SK-N-SH (cell line): ENCODE data around the gene NCAN. TPM values are rescaled to one million over a fixed set of nuclear protein-coding genes. Genes with fewer than 3 reads are reported as not detected.

Source experiments
- CTCF ChIA-PET: fragments of 300-600, 350-600 bp; formaldehyde crosslinking; extraction: SDS; loops from one replicate; lab custom pipeline; 2021; lab: Yijun Ruan, JAX
- POLR2A ChIA-PET: fragments of 350-600 bp; sonication (Branson Sonifier 250); formaldehyde crosslinking; extraction: SDS; loops from one replicate; lab custom pipeline; 2020; ENCODE audit warnings: antibody characterized with exemption, inconsistent platforms; lab: Yijun Ruan, JAX
- DNase-seq: peaks from one replicate; pipeline ENCODE4 v3.0.0; 2012
- H2AFZ ChIP-seq: fragments of 200-600 bp; sonication (generic); 2 replicates; pipeline ENCODE4 v1.8.1; 2016; ENCODE audit warnings: antibody characterized with exemption, mild to moderate bottlenecking, low read depth
- H3F3A ChIP-seq: fragments of 200-600 bp; sonication (generic); replicated peaks from 2 replicates; pipeline ENCODE3; 2016; ENCODE audit warnings: antibody characterized with exemption, mild to moderate bottlenecking; ENCODE audit not compliant: insufficient read depth
- H3K27ac ChIP-seq, 2 experiments: fragments of 200-500 bp in 1 of 2; fragments of 200-600 bp in 1 of 2; sonication (Bioruptor generic) in 1 of 2; sonication (generic), shearing (Covaris generic) in 1 of 2; 2 replicates each; pipeline versions ENCODE4 v1.5.1 to v1.6.1; 2014 to 2016; ENCODE audit warnings: low read depth in 2 of 2, inconsistent platforms in 1 of 2, low read length in 1 of 2, mild to moderate bottlenecking in 1 of 2, mixed read lengths in 1 of 2
- H3K27me3 ChIP-seq: fragments of 200-600 bp; sonication (generic), shearing (Covaris generic); 2 replicates; pipeline ENCODE4 v1.6.1; 2016; ENCODE audit warnings: mixed run types; ENCODE audit not compliant: insufficient read depth
- H3K36me3 ChIP-seq, 2 experiments: fragments of 200-500 bp in 1 of 2; fragments of 200-600 bp in 1 of 2; sonication (Bioruptor generic) in 1 of 2; sonication (generic) in 1 of 2; replicated peaks in 1 of 2; 2 replicates each; pipeline versions ENCODE3 to v1.5.1; 2014 to 2016; ENCODE audit warnings: low read length in 1 of 2, mild to moderate bottlenecking in 1 of 2; ENCODE audit not compliant: insufficient read depth in 2 of 2, control insufficient read depth in 1 of 2
- H3K4me1 ChIP-seq, 2 experiments: fragments of 200-500 bp in 1 of 2; fragments of 200-600 bp in 1 of 2; sonication (Bioruptor generic) in 1 of 2; sonication (generic), shearing (Covaris generic) in 1 of 2; 2 replicates each; pipeline versions ENCODE4 v1.5.1 to v1.6.1; 2014 to 2016; ENCODE audit warnings: low read depth in 1 of 2, low read length in 1 of 2, mixed run types in 1 of 2; ENCODE audit not compliant: insufficient read depth in 2 of 2, control insufficient read depth in 1 of 2
- H3K4me2 ChIP-seq: fragments of 200-600 bp; sonication (generic), shearing (Covaris generic); 2 replicates; pipeline ENCODE4 v1.6.1; 2017; ENCODE audit warnings: mixed run types
- H3K4me3 ChIP-seq, 2 experiments: fragments of 200-500 bp in 1 of 2; fragments of 200-600 bp in 1 of 2; sonication (Bioruptor generic) in 1 of 2; sonication (generic), shearing (Covaris generic) in 1 of 2; 2 replicates each; pipeline versions ENCODE4 v1.5.1 to v1.8.1; 2014 to 2016; ENCODE audit warnings: low read depth in 2 of 2, inconsistent platforms in 1 of 2, low read length in 1 of 2, mild to moderate bottlenecking in 1 of 2, mixed read lengths in 1 of 2, moderate library complexity in 1 of 2
- H3K79me2 ChIP-seq: fragments of 200-600 bp; sonication (generic); 2 replicates; pipeline ENCODE4 v1.8.1; 2017; ENCODE audit warnings: mild to moderate bottlenecking; ENCODE audit not compliant: insufficient read depth
- H3K9ac ChIP-seq: fragments of 200-600 bp; sonication (generic); 2 replicates; pipeline ENCODE4 v1.6.1; 2017; ENCODE audit warnings: mixed run types
- H3K9me2 ChIP-seq: fragments of 200-600 bp; sonication (generic); 2 replicates; pipeline ENCODE4 v1.6.1; 2017; ENCODE audit warnings: mixed run types
- H3K9me3 ChIP-seq: fragments of 200-600 bp; sonication (generic); 2 replicates; pipeline ENCODE4 v1.6.1; 2017; ENCODE audit warnings: mixed run types, mild to moderate bottlenecking, moderate library complexity
- H4K20me1 ChIP-seq: fragments of 200-600 bp; sonication (generic); 2 replicates; pipeline ENCODE4 v1.6.1; 2017; ENCODE audit warnings: mild to moderate bottlenecking, mixed run types; ENCODE audit not compliant: insufficient read depth
- ELF1 ChIP-seq: IDR thresholded peaks from 2 replicates; pipeline ENCODE4 v1.4.0; 2012
- EP300 ChIP-seq, 2 experiments: IDR thresholded peaks; 2 replicates each; pipeline versions ENCODE4 v1.4.0 to v1.6.1; 2012; ENCODE audit warnings: borderline replicate concordance in 1 of 2, low read depth in 1 of 2, low read length in 1 of 2
- EZH2phosphoT487 ChIP-seq: fragments of 200-600 bp; sonication (generic); IDR thresholded peaks from 2 replicates; pipeline ENCODE4 v1.6.1; 2017; ENCODE audit warnings: low read depth, mixed run types, mild to moderate bottlenecking, antibody characterized with exemption, moderate library complexity, borderline replicate concordance
- FOSL2 ChIP-seq: IDR thresholded peaks from 2 replicates; pipeline ENCODE4 v1.4.0; 2012; ENCODE audit warnings: low read depth, mild to moderate bottlenecking, moderate library complexity, borderline replicate concordance
- FOXJ3 ChIP-seq: sonication (generic); formaldehyde crosslinking; IDR thresholded peaks from 2 replicates; pipeline ENCODE4 v1.5.1; 2020; ENCODE audit warnings: mild to moderate bottlenecking, missing genetic modification reagents
- FOXM1 ChIP-seq: IDR thresholded peaks from 2 replicates; pipeline ENCODE4 v1.4.0; 2012; ENCODE audit warnings: low read depth, mild to moderate bottlenecking
- IRF3 ChIP-seq: fragments of 150-350 bp; IDR thresholded peaks from 2 replicates; pipeline ENCODE4 v1.6.1; 2016; ENCODE audit warnings: mild to moderate bottlenecking, low read depth, low read length
- MXI1 ChIP-seq: IDR thresholded peaks from 2 replicates; pipeline ENCODE4 v1.6.1; 2012; ENCODE audit warnings: mild to moderate bottlenecking, low read depth, low read length, improper control_type of control experiment
- NFIC ChIP-seq: IDR thresholded peaks from 2 replicates; pipeline ENCODE4 v1.4.0; 2012; ENCODE audit warnings: borderline replicate concordance
- RXRA ChIP-seq: IDR thresholded peaks from 2 replicates; pipeline ENCODE4 v1.4.0; 2012; ENCODE audit warnings: low read depth, mild to moderate bottlenecking, borderline replicate concordance
- SIN3A ChIP-seq: IDR thresholded peaks from 2 replicates; pipeline ENCODE4 v1.6.1; 2012; ENCODE audit warnings: low read depth, mild to moderate bottlenecking, low read length, moderate library complexity, borderline replicate concordance
- SMC3 ChIP-seq: IDR thresholded peaks from 2 replicates; pipeline ENCODE4 v1.6.1; 2012; ENCODE audit warnings: low read depth, low read length, improper control_type of control experiment
- TCF12 ChIP-seq: IDR thresholded peaks from 2 replicates; pipeline ENCODE4 v1.4.0; 2012
- TEAD4 ChIP-seq: IDR thresholded peaks from 2 replicates; pipeline ENCODE4 v1.4.0; 2012; ENCODE audit warnings: mild to moderate bottlenecking, borderline replicate concordance; ENCODE audit not compliant: insufficient read depth
- YY1 ChIP-seq: IDR thresholded peaks from 2 replicates; pipeline ENCODE4 v1.4.0; 2012; ENCODE audit warnings: low read depth, mild to moderate bottlenecking
- WGBS: methylation state at CpG from one replicate; pipeline ENCODE4 v1.1.6; 2017; ENCODE audit warnings: low lambda C conversion rate; 5-methylcytosine and 5-hydroxymethylcytosine counted together
- polyA plus RNA-seq, 3 experiments: library from polyadenylated mRNA; depleted of rRNA; stranded (reverse); fragments of >200 nt; gene quantifications; 2 replicates each; pipeline ENCODE4 v1.2.3, GENCODE V29; 2012
- TF ChIP-seq, protein P1 (sequence below): fragments of 200-600 bp; sonication (generic); IDR thresholded peaks from 2 replicates; pipeline ENCODE4 v1.6.1; 2017; ENCODE audit warnings: antibody characterized with exemption, mild to moderate bottlenecking, moderate library complexity
- TF ChIP-seq, protein P2 (sequence below): IDR thresholded peaks from 2 replicates; pipeline ENCODE4 v1.6.1; 2012; ENCODE audit warnings: mild to moderate bottlenecking, low read depth, low read length, moderate library complexity
- TF ChIP-seq, protein P3 (sequence below): IDR thresholded peaks from 2 replicates; pipeline ENCODE4; 2012

NCAN gene
- polyA plus RNA-seq, 1 of the 3 experiments (the other 2 are of a cell fraction): 0.03 TPM

DNA sequence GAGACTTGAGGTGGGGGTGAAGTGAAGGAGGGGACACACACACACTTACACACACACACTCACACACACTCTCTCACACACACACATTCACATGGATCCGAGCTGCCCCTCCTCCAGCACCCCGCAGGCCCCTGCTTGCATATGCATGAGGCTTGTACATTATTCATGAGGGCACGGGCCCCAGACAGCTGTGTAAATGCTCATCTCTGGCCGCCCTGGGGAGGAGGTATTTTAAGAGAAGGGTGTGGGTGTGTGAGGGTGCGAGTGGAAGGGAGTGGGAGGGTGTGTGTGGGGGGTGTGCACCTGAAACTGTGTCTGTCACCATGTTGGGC is 2.4 kb downstream of the NCAN start:
- no peak for DNase-seq
- no peaks in the 10 kb centered on the region for H3K79me2 ChIP-seq
- H3K27me3 ChIP-seq: peaks cover 12% of the 10 kb centered on the region
- CTCF ChIA-PET: interaction anchor here (0.8 kb wide), 1 partner anchor 40 kb away, joined by 3 read pairs; no protein-coding TSS in a partner anchor
- H3K9me2 ChIP-seq: no peaks in the 10 kb centered on the region
- no peak overlapping the region for H3K9ac ChIP-seq
- POLR2A ChIA-PET: no interaction called here
- no peak overlapping the region for H2AFZ ChIP-seq
- no peak overlapping the region for H3K4me2 ChIP-seq
- no peak overlapping the region for H3K4me3 ChIP-seq
- H3K9me3 ChIP-seq: no peaks in the 10 kb centered on the region
- TF ChIP-seq TEAD4 (no peak), ELF1 (no peak), FOXM1 (no peak), FOXJ3 (CRISPR knock-in tag) (no peak), RXRA (no peak), MXI1 (no peak), EP300 (IDR thresholded peaks at IDR 0.05; ENCODE audit: borderline replicate concordance in 1 of 2, low read depth in 1 of 2, low read length in 1 of 2) (no peak), FOSL2 (no peak), IRF3 (no peak), SMC3 (no peak), YY1 (no peak), SIN3A (no peak), NFIC (no peak)
- TF ChIP-seq, protein P1, sequence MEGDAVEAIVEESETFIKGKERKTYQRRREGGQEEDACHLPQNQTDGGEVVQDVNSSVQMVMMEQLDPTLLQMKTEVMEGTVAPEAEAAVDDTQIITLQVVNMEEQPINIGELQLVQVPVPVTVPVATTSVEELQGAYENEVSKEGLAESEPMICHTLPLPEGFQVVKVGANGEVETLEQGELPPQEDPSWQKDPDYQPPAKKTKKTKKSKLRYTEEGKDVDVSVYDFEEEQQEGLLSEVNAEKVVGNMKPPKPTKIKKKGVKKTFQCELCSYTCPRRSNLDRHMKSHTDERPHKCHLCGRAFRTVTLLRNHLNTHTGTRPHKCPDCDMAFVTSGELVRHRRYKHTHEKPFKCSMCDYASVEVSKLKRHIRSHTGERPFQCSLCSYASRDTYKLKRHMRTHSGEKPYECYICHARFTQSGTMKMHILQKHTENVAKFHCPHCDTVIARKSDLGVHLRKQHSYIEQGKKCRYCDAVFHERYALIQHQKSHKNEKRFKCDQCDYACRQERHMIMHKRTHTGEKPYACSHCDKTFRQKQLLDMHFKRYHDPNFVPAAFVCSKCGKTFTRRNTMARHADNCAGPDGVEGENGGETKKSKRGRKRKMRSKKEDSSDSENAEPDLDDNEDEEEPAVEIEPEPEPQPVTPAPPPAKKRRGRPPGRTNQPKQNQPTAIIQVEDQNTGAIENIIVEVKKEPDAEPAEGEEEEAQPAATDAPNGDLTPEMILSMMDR: no peak
- H3K27ac ChIP-seq: no peak overlapping the region
- no peaks in the 10 kb centered on the region for H3K36me3 ChIP-seq
- H4K20me1 ChIP-seq: no peaks in the 10 kb centered on the region
- peaks cover 0 to 6% of the 10 kb centered on the region in 2 experiments; a peak in 1 of 4 replicates for H3K4me1 ChIP-seq
- WGBS: 55% methylated on average over 5 of the region's 5 CpGs
- no peaks in the 10 kb centered on the region for H3F3A ChIP-seq

DNA sequence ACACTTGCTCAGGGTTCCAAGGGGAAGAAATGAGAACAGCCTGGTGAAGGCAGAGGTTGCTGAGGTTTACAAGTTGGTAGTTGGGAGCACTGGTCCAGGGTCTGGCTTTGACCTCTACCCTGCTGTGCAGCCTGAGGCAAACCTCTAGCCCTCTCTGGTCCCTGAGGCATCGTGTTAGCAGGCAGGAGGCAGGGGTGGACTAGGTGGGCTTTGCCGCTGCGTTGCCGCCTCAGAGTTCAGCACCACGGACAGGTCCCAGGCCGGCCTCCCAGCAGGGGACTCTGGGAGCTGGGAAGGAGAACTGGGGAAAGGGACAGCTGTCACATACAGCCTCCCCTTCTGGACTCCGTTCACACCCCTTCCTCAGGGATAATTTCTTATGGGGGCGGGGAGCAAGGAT is 3.1 kb downstream of the NCAN start:
- 24% methylated on average over 2 of the region's 8 CpGs for WGBS
- POLR2A ChIA-PET: no interaction called here

More for the DNA sequence above, 3.1 kb downstream of the NCAN start:
- no peaks in the 10 kb centered on the region for H3K9me2 ChIP-seq
- TF ChIP-seq, protein P2, sequence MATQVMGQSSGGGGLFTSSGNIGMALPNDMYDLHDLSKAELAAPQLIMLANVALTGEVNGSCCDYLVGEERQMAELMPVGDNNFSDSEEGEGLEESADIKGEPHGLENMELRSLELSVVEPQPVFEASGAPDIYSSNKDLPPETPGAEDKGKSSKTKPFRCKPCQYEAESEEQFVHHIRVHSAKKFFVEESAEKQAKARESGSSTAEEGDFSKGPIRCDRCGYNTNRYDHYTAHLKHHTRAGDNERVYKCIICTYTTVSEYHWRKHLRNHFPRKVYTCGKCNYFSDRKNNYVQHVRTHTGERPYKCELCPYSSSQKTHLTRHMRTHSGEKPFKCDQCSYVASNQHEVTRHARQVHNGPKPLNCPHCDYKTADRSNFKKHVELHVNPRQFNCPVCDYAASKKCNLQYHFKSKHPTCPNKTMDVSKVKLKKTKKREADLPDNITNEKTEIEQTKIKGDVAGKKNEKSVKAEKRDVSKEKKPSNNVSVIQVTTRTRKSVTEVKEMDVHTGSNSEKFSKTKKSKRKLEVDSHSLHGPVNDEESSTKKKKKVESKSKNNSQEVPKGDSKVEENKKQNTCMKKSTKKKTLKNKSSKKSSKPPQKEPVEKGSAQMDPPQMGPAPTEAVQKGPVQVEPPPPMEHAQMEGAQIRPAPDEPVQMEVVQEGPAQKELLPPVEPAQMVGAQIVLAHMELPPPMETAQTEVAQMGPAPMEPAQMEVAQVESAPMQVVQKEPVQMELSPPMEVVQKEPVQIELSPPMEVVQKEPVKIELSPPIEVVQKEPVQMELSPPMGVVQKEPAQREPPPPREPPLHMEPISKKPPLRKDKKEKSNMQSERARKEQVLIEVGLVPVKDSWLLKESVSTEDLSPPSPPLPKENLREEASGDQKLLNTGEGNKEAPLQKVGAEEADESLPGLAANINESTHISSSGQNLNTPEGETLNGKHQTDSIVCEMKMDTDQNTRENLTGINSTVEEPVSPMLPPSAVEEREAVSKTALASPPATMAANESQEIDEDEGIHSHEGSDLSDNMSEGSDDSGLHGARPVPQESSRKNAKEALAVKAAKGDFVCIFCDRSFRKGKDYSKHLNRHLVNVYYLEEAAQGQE: peak; percentile 97
- TF ChIP-seq EZH2phosphoT487 (no peak), SMC3 (no peak), FOXM1 (no peak), IRF3 (no peak), TCF12 (no peak), FOSL2 (no peak)
- TF ChIP-seq, protein P3, sequence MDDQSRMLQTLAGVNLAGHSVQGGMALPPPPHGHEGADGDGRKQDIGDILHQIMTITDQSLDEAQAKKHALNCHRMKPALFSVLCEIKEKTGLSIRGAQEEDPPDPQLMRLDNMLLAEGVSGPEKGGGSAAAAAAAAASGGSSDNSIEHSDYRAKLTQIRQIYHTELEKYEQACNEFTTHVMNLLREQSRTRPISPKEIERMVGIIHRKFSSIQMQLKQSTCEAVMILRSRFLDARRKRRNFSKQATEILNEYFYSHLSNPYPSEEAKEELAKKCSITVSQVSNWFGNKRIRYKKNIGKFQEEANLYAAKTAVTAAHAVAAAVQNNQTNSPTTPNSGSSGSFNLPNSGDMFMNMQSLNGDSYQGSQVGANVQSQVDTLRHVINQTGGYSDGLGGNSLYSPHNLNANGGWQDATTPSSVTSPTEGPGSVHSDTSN: no peak
- no peaks in the 10 kb centered on the region for H3K9me3 ChIP-seq
- no peak overlapping the region for H3K9ac ChIP-seq
- H4K20me1 ChIP-seq: no peaks in the 10 kb centered on the region
- peaks cover 0 to 6% of the 10 kb centered on the region in 2 experiments; a peak in 1 of 4 replicates for H3K4me1 ChIP-seq
- no peak overlapping the region for H3K4me2 ChIP-seq
- H3F3A ChIP-seq: no peaks in the 10 kb centered on the region
- DNase-seq: no peak
- H3K27me3 ChIP-seq: peaks cover 12% of the 10 kb centered on the region
- no peaks in the 10 kb centered on the region for H3K36me3 ChIP-seq
- CTCF ChIA-PET: interaction anchor here (1.3 kb wide), 1 partner anchor 69 kb away, joined by 4 read pairs; no protein-coding TSS in a partner anchor
- no peak overlapping the region for H2AFZ ChIP-seq
- no peak overlapping the region for H3K27ac ChIP-seq
- no peak overlapping the region for H3K4me3 ChIP-seq
- no peaks in the 10 kb centered on the region for H3K79me2 ChIP-seq
